K562 treated with DMSO at 1 percent for 48 hours (cell line): ENCODE measurements around the gene SRP72. TPM values are rescaled to one million over a fixed set of nuclear protein-coding genes. Genes with fewer than 3 reads are reported as not detected.

ENCODE experiments used
- total RNA-seq: library from RNA; unstranded; fragments of 300-600 nt; gene quantifications from 2 replicates; pipeline ENCODE4 v1.2.3, GENCODE V29; 2022; ENCODE audit warnings: low replicate concordance; ENCODE audit errors: extremely low read depth

Gene SRP72, protein sequence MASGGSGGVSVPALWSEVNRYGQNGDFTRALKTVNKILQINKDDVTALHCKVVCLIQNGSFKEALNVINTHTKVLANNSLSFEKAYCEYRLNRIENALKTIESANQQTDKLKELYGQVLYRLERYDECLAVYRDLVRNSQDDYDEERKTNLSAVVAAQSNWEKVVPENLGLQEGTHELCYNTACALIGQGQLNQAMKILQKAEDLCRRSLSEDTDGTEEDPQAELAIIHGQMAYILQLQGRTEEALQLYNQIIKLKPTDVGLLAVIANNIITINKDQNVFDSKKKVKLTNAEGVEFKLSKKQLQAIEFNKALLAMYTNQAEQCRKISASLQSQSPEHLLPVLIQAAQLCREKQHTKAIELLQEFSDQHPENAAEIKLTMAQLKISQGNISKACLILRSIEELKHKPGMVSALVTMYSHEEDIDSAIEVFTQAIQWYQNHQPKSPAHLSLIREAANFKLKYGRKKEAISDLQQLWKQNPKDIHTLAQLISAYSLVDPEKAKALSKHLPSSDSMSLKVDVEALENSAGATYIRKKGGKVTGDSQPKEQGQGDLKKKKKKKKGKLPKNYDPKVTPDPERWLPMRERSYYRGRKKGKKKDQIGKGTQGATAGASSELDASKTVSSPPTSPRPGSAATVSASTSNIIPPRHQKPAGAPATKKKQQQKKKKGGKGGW
- total RNA-seq = not detected in 2 replicates

GRCh38 chr4:56467284-56468096 lies at the start of gene SRP72:
Gene SRP72 (plus strand): TSS chr4:56467617. CDS start chr4:56467636, 19 bp downstream.

DNA sequence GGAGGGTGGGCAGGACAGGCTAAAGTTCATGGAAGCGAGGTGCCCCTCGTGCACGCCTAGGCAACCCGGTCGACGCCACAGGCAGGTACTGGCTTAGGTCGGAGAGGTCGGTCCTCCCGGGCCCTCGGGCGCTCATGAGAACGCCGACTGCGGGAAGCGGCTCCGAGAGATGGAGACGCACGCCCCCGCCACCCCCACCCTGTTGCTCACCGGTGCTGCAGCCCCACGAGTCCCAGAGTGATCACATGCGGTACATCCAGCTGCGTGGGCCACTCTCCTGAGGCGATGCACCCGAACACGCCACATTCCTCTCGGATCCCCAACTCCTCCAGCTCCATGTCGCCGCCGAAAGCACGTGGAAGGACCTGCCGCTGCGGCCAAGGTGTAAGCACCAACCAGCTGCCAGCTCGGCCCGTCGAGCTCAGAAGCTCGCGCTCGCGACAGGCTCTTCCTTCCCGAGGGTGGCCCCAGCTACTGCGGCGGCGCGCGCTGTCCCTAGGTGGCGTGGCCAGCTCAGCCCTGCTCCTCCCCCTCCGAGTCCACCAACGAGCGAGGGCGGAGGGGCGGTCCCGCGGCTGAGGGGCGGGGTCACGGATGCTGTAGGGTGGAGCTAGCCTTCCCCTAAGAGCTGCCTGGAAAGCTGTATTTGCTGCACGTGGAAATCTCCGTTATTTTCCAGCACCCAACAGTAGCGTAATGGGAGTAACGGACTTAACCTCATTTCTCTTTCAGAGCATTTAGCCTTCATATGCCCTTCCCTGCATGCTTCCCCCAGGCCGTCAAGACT lies 32.1 kb upstream of the SRP72 start, which contains the start of gene PPAT:
Gene PPAT, minus strand, starts transcription at position 476 of the 787 bp plus-strand sequence. Its CDS starts 138 bp downstream, at position 338.

GRCh38 chr4:56505269-56506130 lies 38.1 kb downstream of the SRP72 start, which contains the start of gene ARL9:
Gene ARL9 (plus strand): TSS chr4:56505791. CDS start chr4:56505863, 72 bp downstream.

Other genes starting within 250 kb of the SRP72 start
- not detected in 2 replicates for gene AASDH, start 80.1 kb upstream of the SRP72 start, total RNA-seq
- gene PPAT, start 32.0 kb upstream of the SRP72 start, total RNA-seq = not detected in 2 replicates
- gene PAICS, start 31.4 kb upstream of the SRP72 start, total RNA-seq = not detected in 2 replicates
- gene ARL9, start 38.2 kb downstream of the SRP72 start, total RNA-seq = not detected in 2 replicates
- not detected in 2 replicates for gene HOPX, start 213.7 kb downstream of the SRP72 start, total RNA-seq